ENCODE measurements around the gene CCDC126.
"Not testable (repeated sequence)": the region's sequence is repeated elsewhere in the genome, so short reads cannot be mapped to it uniquely, and the experiment has no call there.

CCDC126 gene

DNA sequence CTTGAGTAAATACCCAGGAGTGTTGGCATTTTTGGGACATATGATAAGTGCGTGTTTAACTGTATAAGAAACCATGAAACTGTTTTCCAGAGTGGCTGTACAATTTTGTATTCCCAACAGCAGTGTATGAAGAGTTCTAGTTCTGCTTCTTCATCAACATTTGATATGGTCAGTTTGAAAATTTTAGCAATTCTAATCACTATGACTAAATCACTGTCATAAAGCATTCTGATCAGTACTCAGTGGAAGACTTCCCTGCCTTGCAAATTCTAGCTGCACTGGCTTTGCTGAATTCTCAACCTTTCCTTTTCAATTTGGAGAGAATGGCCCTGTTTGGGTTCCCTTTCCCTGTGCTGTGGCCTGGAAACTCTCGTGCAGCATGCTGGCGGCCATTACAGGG is 64.2 kb downstream of the CCDC126 start:
- no peak for DNase-seq
- no peak for TF ChIP-seq GATA1 (IDR thresholded peaks at IDR 0.05; ENCODE audit: low read depth, low read length)
- no peak for TF ChIP-seq POLR2A (IDR thresholded peaks at IDR 0.05; ENCODE audit: low read length)

DNA sequence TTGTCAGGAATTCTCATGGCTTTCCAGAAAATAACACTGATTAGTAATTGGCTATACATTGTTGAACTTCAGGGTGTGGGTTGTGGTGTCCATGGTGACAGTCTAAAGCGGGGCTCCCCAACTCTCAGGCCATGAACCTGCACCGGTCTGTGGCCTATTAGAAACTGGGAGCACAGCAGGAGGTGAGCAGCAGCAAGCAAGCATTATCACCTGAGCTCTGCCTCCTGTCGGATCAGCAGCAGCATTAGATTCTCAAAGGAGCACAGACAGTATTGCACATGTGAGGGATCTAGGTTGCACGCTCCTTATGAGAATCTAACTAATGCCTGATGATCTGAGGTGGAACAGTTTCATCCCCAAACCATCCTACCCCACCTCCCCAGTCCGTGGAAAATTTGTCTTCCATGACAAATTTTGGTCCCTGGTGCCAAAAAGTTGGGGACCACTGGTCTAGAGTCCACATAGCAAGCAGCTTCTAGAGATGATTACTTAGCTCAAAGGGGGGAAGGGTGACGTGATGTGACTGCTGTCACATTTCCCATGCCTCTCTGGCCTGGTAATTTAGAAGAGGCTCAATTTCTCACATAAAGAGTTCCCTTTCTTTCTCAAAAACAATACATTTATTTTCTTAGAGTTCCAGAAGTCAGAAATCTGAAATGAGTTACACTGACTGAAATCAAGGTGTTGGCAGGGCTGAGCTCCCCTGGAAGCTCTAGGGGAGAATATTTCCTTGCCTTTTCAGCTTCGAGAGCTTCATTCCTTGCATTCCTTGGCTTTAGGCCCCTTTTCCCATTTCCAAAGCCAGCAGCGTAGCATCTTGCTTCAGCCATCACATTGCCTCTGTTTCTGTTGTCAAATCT is 65.2 kb downstream of the CCDC126 start:
- DNase-seq: no peak

DNA sequence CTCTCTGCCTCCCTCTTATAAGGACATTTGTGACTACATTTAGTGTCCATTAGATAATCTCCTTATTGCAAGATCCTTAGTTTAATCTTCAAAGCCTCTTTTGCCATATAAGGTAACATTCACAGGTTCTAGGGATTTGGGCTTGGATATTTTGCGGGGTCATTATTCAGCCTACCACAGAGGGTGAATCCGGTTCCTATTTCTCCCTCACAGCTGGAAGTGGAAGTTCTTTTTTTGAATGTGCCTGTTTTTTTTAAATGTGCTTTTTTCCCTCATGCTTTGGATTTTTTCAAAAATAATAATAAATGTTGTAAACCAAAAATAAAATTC is 65.8 kb downstream of the CCDC126 start:
- DNase-seq: no peak
- TF ChIP-seq GATA1 (IDR thresholded peaks at IDR 0.05; ENCODE audit: low read depth, low read length): no peak
- no peak for TF ChIP-seq POLR2A (IDR thresholded peaks at IDR 0.05; ENCODE audit: low read length)

More for the DNA sequence above, 65.2 kb downstream of the CCDC126 start:
- TF ChIP-seq GATA1 (IDR thresholded peaks at IDR 0.05; ENCODE audit: low read depth, low read length) (no peak), POLR2A (IDR thresholded peaks at IDR 0.05; ENCODE audit: low read length) (no peak)

DNA sequence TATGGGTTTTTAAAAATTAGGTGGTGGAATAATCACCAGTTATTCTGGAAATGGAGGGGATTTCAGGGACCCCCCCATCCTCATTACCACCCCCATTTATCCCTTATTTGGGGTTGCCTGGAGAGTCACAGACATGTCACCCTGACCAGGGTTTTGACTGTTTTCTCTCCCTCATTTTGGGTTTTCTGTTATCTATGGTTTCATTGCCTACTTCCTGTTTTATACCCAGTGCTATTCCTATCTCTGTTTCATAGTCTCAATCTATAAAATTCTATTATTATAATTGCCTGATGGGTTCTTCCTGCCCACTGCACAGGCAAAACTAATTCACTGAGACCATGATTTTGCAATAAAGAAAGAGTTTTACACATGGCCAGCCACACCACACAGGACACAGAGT is 66.9 kb downstream of the CCDC126 start:
- no peak for DNase-seq
- no peak for TF ChIP-seq GATA1 (IDR thresholded peaks at IDR 0.05; ENCODE audit: low read depth, low read length)
- TF ChIP-seq POLR2A (IDR thresholded peaks at IDR 0.05; ENCODE audit: low read length): no peak

DNA sequence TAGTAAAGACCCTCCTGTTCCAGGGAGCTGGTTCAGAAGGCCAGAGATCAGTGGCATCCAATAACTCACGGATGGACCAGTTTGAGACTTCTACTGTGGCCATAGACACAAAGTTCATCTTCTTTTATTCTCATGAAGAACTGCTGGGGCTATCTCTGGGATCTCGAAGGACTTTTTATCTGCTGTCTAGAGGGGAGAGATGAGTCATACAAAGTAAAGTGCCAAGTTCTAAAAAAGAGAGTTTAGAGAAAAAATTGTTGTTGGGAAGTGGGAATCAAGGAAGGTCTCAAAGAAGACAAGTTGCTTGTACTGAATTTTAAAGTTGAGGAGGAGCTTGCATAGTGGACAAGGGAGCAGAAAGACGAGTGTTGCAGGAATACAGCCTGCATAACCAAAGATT is 74.9 kb downstream of the CCDC126 start:
- TF ChIP-seq GATA1 (IDR thresholded peaks at IDR 0.05; ENCODE audit: low read depth, low read length) (no peak), POLR2A (IDR thresholded peaks at IDR 0.05; ENCODE audit: low read length) (no peak)

DNA sequence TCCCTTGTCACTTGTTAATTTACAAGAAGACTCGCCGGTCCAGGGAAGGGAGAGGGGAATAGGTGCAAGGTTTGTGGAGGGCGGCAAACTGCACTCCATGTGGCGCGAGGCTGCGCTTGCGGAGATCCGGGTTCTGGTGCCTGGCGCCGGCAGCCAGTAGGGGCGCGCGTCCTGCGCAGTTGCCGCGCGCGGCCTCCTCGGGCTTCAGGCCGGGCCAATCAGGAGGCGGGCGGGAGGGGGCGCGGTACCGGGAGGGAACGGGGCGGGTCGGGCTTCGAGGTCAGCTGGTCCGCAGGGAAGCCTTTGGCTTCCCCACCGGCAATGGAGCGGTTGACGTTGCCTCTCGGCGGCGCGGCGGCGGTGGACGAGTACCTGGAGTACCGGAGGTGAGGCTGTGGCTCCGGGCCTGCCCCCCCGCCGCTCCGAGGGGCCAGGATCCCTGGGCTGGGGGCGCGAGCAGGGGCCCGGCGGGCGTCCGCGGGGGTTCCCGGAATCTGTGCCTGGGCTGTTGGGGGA is 82.8 kb downstream of the CCDC126 start, which contains the start of gene FAM221A:
FAM221A (plus strand) TSS at position 302 of the 516 bp plus-strand sequence; CDS start at position 322, 20 bp downstream.
- peak; percentile 88 to 91 for DNase-seq
- TF ChIP-seq GATA1 (IDR thresholded peaks at IDR 0.05; ENCODE audit: low read depth, low read length): no peak
- TF ChIP-seq POLR2A (IDR thresholded peaks at IDR 0.05; ENCODE audit: low read length): no peak

More for the DNA sequence above, 74.9 kb downstream of the CCDC126 start:
- no peak for DNase-seq

DNA sequence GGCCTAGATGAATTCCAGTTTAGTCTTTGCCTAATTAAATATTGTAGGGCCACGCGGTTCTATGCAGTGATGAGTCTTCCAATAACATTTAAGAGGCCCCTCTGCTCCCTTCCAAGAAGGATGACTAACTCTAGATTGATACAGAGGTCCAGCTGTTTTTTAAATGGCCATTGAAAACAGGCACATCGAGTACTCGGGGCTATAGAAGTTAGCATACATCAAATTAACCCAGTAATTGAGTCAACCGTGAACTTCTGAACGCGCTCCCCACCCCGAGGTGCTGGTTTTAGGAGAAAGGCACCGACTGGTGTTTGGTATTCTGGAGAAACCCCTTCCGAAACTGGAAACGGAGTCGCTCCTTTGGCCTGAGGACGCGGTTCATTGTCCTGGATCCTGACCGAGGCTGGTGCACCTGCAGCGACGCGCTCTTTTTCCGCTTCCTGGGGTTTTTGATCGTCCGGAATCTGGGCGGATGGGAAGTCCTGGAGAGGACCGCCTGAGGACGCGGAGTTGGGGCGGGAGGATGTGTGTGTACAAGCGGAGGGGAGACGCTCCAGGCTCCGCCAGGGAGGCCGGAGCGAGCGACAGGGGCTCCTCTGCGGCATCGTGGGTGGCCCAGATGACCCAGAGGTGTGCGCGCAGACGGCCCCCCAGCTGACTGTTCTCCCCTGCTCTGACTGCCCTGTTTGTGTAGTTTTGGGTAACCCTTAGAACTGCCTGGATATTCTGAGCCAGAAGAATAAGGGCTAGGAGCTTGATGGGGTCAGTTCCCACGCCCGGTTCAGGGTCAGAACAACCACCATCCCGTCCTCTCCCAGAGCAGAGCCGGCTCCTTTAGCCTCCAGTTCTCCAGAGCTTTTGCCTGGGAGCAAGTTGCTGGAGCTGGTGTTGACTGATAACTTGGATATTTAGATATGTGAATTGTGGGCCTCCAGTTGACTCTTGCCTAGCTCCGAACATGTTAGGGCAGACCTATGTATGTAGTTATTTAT is 83.5 kb downstream of the CCDC126 start:
- TF ChIP-seq GATA1 (IDR thresholded peaks at IDR 0.05; ENCODE audit: low read depth, low read length) (no peak), POLR2A (IDR thresholded peaks at IDR 0.05; ENCODE audit: low read length) (no peak)
- peak; percentile 44 to 53 for DNase-seq

DNA sequence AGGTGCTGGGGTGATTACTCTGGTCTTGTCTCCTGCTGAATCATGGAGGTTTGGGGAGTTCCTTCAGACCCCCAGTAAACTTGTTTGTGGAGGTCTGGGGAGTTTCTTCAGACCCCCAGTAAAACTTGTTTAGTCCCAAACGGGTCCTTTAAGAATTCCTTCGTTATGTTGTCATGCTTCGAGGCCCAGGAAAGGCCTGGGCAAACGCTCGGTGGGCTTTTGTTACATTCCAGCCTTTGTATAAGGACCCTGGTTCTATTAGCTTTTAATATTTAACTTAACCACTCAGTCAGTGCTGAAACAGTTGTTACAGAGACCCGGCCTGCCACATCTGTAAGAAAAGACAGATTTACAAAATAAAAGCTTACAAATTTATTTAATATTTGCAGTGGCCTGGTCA is 86.9 kb downstream of the CCDC126 start:
- not testable (repeated sequence) for DNase-seq

DNA sequence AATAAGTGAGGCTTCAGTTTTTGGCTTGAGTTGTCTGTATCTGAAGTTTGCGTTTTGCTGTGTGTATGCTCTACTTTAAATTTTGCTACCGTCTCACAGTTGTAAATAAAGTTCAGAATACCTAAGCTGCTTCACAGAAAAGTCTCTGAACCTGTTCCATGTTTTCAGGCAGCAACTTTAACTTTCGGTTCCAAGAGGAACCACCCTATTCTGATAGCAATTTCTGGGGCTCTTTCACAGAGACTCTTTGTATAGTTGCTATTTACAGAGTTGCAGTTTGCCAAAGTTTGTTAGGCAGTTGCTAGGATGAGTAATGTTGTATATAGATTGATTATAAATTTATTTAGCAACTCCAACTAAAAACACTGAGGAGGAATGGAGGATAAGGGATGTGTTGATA is 88.5 kb downstream of the CCDC126 start:
- DNase-seq: no peak
- no peak for TF ChIP-seq GATA1 (IDR thresholded peaks at IDR 0.05; ENCODE audit: low read depth, low read length)
- no peak for TF ChIP-seq POLR2A (IDR thresholded peaks at IDR 0.05; ENCODE audit: low read length)

DNA sequence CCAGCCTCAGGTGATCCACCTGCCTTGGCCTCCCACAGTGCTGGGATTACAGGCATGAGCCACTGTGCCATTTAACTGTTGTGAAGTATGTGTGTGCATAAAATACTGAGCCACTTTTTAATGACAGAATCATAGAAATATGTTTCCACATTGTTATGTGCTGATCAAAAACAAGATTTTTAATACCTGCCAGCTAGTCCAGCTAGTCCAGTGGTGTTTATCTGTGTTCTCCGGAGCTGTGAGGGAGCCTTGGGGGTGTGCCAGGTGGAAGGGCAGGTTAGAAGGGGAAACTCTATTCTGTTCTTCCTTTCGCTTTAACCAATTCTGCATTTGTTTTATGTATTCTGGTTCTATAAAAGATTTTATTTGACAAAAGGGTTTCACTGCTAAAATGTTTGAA is 89.8 kb downstream of the CCDC126 start:
- no peak for DNase-seq
- TF ChIP-seq GATA1 (IDR thresholded peaks at IDR 0.05; ENCODE audit: low read depth, low read length): no peak
- no peak for TF ChIP-seq POLR2A (IDR thresholded peaks at IDR 0.05; ENCODE audit: low read length)

DNA sequence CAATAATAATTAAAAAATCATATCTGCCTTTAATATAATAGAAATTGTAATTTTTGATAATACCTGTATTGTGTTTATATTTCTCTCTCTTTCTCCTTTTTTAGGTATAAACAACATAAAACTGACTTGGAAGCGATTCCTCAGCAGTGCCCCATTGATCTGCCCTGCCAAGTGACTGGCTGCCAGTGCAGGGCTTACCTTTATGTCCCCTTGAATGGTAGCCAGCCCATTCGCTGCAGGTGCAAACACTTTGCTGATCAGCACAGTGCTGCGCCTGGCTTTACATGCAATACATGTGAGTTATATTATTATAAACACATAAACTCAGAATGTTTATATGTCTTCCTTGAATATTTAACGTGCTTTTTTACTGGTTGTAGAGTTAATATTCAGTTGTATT is 92.0 kb downstream of the CCDC126 start:
- TF ChIP-seq POLR2A (IDR thresholded peaks at IDR 0.05; ENCODE audit: low read length): no peak
- no peak for TF ChIP-seq GATA1 (IDR thresholded peaks at IDR 0.05; ENCODE audit: low read depth, low read length)
- DNase-seq: no peak

DNA sequence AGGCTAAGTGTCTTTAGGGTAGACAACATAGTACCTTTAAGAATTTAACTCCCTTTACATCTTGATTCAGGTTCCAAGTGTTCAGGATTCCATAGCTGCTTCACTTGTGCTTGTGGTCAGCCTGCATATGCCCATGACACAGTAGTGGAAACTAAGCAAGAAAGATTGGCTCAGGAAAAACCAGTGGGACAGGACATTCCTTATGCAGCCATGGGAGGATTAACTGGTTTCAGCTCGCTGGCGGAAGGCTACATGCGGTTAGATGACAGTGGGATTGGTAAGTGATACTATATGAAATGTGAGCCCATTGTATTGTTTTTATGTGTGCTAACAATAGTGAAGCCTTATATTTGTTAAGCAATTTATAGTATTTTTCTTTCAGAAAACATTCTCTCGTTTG is 94.1 kb downstream of the CCDC126 start:
- TF ChIP-seq GATA1 (IDR thresholded peaks at IDR 0.05; ENCODE audit: low read depth, low read length) (no peak), POLR2A (IDR thresholded peaks at IDR 0.05; ENCODE audit: low read length) (no peak)
- DNase-seq: no peak

DNA sequence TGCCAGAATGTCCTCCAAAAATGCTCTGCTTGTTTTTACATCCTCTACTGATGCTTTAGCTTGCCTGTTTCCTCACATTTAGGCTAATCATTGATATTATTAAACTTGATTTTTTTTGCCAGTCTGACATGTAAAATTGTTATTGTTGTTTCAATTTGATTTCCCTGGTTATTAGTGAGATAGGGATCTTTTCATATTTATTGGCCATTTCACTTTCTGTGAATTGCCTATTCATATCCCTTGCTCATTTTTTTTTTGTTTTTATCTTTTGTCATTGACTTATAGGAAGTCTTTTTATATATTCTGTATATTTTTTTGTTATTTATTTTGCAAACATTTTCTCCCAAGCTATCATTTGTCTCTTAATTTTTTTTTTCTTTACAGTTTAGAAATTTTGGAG is 96.0 kb downstream of the CCDC126 start:
- TF ChIP-seq POLR2A (IDR thresholded peaks at IDR 0.05; ENCODE audit: low read length) (no peak), GATA1 (IDR thresholded peaks at IDR 0.05; ENCODE audit: low read depth, low read length) (no peak)

More for the DNA sequence above, 96.0 kb downstream of the CCDC126 start:
- no peak for DNase-seq

Data from erythroblast (primary cell).